ENCODE results near the gene ESM1.

The ESM1 gene

DNA sequence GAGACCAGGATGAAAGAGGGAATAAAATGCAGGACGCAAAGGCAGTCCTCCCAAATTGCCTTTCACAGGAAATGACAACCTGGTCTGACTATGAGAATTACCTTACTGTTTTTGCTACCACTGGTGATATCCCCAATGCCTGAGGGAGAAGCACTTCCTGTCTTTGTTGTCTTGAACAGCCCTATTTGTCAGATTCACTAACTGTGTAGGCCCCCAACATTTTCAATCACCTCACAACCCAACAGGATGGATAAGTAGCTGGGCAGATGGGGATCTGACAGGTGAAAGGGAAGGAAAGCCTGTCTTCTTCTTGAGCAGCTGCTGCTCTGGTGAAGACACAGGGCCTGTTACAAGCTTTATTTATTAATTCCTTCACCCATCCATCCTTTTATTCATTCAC is 9.7 kb downstream of the ESM1 start:
- DNase-seq, result no peak

DNA sequence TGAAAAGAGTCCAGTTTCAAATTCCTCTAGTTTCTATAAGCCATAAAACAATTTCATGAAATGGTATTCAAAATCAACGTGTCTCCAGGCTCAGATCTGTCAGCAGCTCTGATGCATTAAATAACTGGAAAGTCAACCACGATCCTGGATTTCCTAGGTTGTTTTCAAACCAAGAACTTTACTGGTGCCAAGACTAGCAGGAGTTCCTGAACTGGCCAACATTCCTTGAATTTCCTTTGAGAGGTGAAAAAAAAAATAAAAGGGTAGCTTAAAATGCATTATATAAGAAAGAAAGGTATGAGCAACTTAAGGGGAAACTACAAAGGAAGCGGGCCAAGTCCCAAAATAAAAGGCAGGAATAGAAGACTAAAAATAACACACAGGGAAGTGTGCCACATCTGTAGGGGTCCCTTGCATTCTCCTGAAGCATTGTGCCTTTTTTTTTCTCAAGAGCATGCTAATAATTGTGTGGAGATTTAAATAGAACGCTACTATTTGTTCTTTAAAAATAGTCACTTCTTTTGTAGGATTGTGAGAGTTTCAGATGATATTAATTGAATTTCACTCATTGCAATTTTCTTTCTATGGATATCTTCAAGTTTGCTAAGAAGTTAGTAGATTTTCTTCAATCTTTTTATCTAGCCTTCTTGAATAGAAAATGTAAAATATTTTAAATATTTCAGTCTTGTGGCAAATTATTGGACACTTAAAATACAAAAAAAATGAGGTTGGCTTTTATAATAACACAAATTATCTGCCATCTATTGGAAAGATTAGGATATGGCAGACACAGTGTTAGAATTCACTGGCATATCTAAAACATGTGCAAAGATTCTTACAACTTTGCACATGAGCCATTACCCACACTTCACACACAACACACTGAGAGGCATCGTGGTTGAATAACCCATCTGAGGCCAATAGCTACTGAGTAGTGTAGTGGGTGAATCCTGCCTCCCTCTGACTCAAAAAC is 15.3 kb downstream of the ESM1 start:
- no peak for DNase-seq

DNA sequence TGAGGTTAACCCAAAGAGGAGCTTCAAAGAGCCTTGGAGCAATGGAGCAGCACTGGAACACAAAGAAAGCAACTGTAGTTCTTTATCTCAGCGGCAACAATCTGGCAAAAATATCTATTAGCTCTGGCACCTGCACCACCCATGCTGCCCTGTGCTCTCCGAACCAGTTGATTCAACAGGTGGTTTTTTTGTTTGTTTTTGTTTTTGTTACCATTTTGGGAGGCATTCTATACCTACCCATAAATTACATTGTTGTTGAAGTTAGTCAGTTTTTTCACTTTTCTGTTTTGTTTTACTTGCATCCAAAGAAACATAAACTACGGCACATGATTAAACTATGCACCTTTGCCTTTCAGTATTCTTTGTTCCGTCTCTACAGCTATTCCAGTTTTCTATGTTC is 16.2 kb downstream of the ESM1 start:
- no peak for DNase-seq

DNA sequence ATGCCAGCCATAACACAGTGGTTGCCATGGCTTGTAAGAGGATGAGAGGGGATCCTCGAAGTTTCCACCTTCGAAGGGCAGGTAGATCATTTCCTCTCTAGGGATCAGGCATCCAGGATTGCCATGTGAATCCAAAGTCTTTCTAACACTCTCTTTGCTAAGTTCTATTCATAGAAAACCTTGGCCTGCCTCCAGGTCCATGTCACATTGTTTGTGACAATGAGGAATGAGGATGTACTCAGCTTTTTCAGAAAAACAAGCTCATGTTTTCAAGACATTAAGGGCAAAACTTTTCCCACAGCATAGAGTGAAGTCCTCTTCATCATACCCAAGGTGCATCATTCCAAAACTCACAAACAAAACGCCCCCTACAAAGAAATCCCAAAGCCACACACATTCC is 19.6 kb downstream of the ESM1 start:
- no peak for DNase-seq

DNA sequence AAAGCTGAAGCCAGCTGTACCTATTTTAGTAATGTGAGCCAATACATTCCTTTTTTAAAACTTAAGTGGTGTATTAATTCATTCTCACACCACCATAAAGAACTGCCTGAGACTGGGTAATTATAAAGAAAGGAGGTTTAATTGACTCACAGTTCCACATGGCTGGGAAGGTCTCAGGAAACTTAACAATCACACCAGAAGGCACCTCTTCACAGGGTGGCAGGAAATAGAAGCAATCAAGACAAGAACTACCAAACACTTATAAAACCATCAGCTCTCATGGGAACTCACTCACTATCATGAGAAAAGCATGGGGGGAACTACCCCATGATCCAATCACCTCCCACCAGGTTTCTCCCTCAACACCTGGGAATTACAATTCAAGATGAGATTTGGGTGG is 21.0 kb downstream of the ESM1 start:
- DNase-seq, result no peak

DNA sequence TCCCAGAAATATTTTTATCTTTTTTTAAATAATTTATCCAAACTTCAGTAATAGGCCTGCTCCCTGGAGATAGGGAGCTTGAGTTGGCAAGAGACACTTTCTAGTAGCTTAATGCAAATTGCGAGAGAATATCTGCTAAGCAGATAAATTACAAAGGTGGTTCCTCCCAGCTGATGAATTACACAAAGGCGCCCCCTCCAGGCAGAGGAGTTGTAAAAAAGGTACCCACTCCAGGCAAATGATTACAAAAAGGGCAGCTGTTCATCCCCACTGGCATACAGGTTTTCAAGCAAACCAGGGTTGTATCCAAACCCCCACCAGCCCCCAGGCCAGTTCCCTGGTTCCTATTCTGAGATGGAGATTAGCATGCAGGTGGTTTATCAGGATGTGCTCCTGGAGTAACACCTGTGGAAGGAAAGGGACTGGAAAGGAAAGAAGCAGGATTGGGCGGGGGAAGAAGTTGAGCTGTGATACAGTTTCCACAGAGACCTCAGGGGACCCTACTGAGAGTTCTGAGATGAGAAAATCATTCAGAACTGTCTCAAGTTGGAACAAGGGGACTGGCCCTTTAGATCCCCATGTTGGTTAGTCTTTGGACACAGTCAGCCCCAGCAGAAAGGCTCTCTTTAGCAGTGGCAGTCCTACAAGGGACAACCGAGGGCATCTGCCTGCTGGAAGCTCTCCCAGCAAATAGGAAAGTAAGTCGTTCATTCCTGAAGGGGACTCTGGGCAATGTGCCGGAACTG is 25.5 kb downstream of the ESM1 start:
- no peak for DNase-seq

DNA sequence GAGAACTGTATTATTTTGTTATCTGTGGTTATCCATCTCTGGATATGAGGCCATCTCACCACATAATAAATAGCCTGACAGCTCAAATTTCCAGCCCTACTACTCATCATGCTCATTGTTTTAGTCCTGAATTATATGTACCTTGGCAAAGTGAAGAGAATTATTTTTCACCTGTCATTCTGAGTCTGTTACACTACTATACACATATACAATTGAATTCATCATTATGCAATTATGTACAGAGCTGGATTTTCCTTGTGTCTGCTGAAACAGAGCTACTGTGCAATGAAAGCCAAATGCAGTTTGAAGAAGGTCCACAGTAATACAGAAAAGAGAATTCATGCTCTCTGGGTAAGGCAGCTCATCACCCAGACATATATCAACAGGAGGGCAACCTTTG is 28.5 kb downstream of the ESM1 start:
- no peak for DNase-seq

DNA sequence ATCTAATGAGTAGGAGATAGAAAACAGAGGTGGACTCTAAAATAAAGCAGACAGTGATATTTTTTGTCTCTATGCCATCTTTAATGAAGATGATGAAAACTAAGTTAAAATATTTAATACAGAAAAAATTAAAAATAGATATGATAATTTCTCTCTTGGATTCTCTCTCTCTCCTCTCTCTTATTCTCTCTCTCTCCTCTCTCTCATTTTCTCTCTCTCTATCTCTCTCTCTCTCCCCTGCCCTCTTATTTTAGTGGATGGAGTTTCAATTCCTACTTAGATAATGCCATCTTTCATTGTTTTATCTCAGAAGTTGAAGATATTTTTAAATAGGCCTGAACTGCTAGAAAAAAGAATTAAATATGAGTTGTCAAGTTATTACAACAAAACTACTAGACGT is 38.2 kb downstream of the ESM1 start:
- no peak for DNase-seq

DNA sequence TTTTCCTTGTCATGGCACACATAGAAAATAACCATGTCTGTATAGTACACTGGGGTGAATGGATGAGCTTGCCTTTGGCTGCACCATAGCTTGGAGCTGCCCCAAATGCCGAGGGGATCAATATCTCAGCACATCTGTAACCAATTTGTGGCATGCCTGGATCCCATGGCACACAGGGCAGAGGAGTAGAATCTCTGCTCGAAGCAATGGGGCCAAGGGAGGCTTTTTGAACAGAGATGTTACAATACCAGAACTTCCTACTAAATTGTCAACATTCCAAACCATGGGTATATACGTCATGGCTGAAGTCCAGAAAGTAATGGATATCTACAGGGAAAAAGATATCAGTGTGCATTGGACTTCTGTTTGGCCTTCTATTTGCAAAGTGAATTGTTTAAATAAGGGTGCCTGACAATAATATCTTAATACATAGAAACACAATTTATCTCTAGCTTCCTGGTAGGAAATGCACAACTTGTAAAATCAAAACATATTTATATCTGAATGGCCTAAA is 39.0 kb downstream of the ESM1 start:
- no peak for DNase-seq

DNA sequence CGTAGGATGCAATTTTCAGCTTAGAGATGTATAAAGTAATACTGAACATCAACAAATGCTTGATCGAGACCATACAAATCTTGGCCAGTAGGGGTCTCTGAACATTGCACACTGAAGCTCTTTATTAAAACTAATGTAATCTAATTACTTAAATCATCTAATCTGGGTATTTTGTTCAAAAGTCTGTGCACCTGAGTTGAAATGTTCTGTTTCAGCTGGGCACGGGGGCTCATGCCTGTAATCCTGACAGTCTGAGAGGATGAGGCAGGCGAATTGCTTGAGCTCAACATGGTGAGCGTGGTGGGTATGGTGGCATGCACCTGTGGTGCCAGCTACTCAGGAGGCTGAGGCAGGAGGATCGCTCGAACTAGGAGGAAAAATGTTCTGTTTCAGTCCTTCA is 41.0 kb downstream of the ESM1 start:
- DNase-seq, result no peak

DNA sequence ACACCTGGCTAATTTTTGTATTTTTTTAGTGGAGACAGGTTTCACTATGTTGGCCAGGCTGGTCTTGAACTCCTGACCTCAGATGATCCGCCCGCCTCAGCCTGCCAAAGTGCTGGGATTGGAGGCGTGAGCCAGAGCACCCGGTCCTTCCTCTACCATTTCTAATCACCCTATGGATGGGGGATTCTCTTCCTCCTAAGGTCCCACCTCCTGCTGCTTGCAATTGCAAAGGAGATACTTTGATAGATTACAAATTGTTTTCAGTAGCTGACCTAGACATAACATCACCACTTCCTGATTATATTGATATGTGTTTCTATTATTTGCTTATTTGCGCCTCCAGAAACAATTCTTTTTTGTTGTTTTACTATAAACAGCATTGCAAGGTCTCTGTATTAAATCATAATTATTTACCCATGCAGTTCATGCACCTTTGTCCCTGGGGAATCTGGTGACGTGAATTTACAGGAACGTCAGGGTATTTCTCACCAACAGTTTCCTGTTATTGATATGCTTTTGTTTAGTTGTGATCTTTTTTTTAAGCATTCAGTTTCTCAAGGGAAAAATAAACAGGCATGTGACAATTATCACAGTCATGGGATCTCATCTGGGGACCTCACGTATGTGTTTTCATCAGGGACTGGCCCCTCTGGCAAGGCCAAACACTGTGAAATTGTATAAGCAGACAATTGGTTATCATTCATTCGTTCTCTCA is 43.2 kb downstream of the ESM1 start:
- DNase-seq, result no peak

DNA sequence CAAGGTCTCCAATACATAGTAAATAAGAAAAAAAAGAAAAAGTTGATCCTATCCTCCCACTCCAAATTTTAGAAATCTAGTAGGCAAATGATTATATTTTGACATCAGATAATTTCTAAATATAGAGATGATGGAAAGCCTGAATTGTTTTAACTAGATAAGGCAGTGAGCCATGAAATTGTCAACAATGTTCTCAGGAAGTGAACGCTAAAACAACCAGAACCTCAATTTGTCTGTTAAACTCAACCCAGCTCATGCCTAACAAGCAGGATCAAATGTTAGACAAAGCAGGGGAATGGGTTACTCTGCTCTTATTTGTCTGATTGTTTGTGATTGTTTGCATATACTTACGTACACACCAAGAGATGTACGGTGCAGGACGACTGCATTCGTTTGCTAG is 49.2 kb downstream of the ESM1 start:
- no peak for DNase-seq

DNA sequence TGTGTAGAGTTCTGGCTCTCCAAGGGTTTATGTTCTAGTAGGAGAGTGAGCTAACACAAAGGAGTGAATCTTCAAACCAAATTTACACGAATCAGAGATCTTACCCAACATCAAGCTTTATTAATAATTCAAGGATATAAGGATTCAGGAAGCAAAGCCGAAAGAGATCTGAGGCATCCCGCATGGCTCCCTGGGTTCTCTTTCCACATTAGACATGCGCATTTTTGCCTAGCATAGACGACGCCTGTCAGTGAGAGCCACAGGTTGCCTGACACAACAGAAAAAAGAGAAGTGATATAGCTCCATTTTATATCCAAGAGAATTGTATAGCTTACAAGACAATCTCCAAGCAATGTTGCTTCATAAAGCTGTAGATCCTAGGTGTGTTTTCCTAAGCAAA is 52.6 kb downstream of the ESM1 start:
- no peak for DNase-seq

DNA sequence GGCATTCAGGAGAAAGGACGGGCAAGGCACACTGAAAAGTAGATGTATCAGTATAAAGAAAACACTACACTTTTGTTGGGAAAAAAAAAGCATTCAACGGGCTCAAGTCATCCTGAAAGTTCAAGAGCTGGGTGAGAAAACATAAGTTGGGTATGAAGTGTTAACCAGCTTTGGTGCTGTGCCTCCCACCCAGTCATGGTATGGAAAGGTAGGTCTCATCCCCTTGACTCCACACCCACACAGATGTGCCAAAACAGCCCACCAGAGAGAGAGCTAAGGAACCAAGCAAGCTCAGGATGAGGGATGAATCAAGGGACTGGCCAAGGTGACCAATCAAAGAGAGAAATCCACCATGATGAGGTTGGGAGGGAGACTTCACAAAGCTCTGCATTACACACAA is 54.7 kb downstream of the ESM1 start:
- no peak for DNase-seq
